Activated CD8-positive, alpha-beta memory T cell treated with anti-CD3 and anti-CD28 coated beads, Interleukin-2, amount 10 ng/mL, durations not matched to agents 7 days and 5 days (primary cell): Measurements from ENCODE around the gene CMC1. TPM values are rescaled to one million over a fixed set of nuclear protein-coding genes. Genes with fewer than 3 reads are reported as not detected.
"Not testable (repeated sequence)": the region's sequence is repeated elsewhere in the genome, so short reads cannot be mapped to it uniquely, and the experiment has no call there.

ENCODE experiments used
- ATAC-seq: fragments of 150-1000 bp; cut with Tn5 transposase; one replicate; pipeline ENCODE4 v1.10.0; 2021; ENCODE audit warnings: moderate library complexity
- CTCF ChIA-PET: fragments of 350-600 bp; sonication (Branson Sonifier 250); formaldehyde crosslinking; loops from one replicate; lab custom pipeline; 2021; ENCODE audit warnings: antibody characterized with exemption; lab: Charles Lee
- DNase-seq: peaks from one replicate; pipeline ENCODE4 v3.0.0-alpha.2; 2020
- H3K27ac Mint-ChIP-seq: one replicate; pipeline ENCODE4 v1.8.0; 2021; ENCODE audit warnings: mild to moderate bottlenecking, mixed read lengths
- H3K27me3 Mint-ChIP-seq: one replicate; pipeline ENCODE4 v1.8.0; 2021; ENCODE audit warnings: mixed read lengths
- H3K36me3 Mint-ChIP-seq: one replicate; pipeline ENCODE4 v1.8.0; 2021; ENCODE audit warnings: mild to moderate bottlenecking, mixed read lengths
- H3K4me1 Mint-ChIP-seq: one replicate; pipeline ENCODE4 v1.8.0; 2021; ENCODE audit warnings: mixed read lengths
- H3K4me3 Mint-ChIP-seq: one replicate; pipeline ENCODE4 v1.8.0; 2021; ENCODE audit warnings: mild to moderate bottlenecking, moderate library complexity, mixed read lengths
- H3K9me3 Mint-ChIP-seq: one replicate; pipeline ENCODE4 v1.8.0; 2022; ENCODE audit warnings: low read depth, mixed read lengths
- total RNA-seq, 2 experiments: library from RNA; stranded (reverse); gene quantifications; one replicate each; pipeline ENCODE4 v1.2.3, GENCODE V29; 2021

The CMC1 gene
- 10 to 100 TPM; 22.5 to 23.7 TPM for total RNA-seq

- DNase-seq (peak; percentile 95), ATAC-seq (peak; percentile 95)
- CTCF ChIA-PET, result interaction anchor here (1.6 kb wide), 1 partner anchor 78 kb away, joined by 4 read pairs; no protein-coding TSS in a partner anchor
- Mint-ChIP-seq H3K27ac (peak within 1 kb of the TSS; percentile 91), H3K4me1 (peaks cover 53% of the 10 kb centered on the region), H3K27me3 (no peaks in the 10 kb centered on the region), H3K4me3 (peak within 1 kb of the TSS; percentile 92), H3K36me3 (peaks cover 18% of the 10 kb centered on the region), H3K9me3 (no peaks in the 10 kb centered on the region)
Measured at GRCh38 chr3:28241221-28242160, at the start of gene CMC1. TSS of gene CMC1 (plus strand) at chr3:28241619. CDS start at chr3:28241794, 175 bp downstream.

GRCh38 chr3:28198161-28198560, 43.3 kb upstream of the CMC1 start:
- no peaks in the 10 kb centered on the region for H3K4me1 Mint-ChIP-seq
- H3K27me3 Mint-ChIP-seq, result no peaks in the 10 kb centered on the region
- ATAC-seq (no peak), DNase-seq (no peak)
- H3K9me3 Mint-ChIP-seq, result no peaks in the 10 kb centered on the region
- H3K4me3 Mint-ChIP-seq, result no peak overlapping the region
- CTCF ChIA-PET, result no interaction called here
- peaks cover 4% of the 10 kb centered on the region for H3K36me3 Mint-ChIP-seq
- H3K27ac Mint-ChIP-seq, result no peak overlapping the region

- ATAC-seq (no peak), DNase-seq (no peak)
- Mint-ChIP-seq H3K4me1 (no peaks in the 10 kb centered on the region), H3K4me3 (no peak overlapping the region), H3K9me3 (no peaks in the 10 kb centered on the region), H3K36me3 (peaks cover 4% of the 10 kb centered on the region), H3K27me3 (no peaks in the 10 kb centered on the region), H3K27ac (no peak overlapping the region)
- CTCF ChIA-PET, result no interaction called here
Measured at GRCh38 chr3:28198974-28199373, 42.4 kb upstream of the CMC1 start.

DNA sequence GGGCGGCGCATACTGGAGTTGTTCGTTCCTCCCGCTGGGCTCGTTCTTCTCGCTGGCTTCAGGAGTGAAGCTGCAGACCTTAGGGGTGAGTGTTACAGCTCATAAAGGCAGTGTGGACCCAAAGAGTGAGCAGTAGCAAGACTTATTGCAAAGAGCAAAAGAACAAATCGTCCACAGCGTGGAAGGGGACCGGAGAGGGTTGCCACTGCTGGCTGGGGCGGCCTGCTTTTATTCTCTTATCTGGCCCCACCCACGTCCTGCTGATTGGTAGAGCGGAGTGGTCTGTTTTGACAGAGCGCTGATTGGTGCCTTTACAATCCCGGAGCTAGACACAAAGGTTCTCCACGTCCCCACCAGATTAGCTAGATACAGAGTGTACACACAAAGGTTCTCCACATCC, 41.8 kb upstream of the CMC1 start:
- ATAC-seq, H3K9me3 Mint-ChIP-seq, H3K4me3 Mint-ChIP-seq, DNase-seq, H3K4me1 Mint-ChIP-seq, CTCF ChIA-PET, H3K27ac Mint-ChIP-seq, H3K27me3 Mint-ChIP-seq, H3K36me3 Mint-ChIP-seq: not testable (repeated sequence)

GRCh38 chr3:28200366-28200848, 41.0 kb upstream of the CMC1 start:
- H3K36me3 Mint-ChIP-seq, H3K4me1 Mint-ChIP-seq, CTCF ChIA-PET, H3K9me3 Mint-ChIP-seq, H3K27me3 Mint-ChIP-seq, DNase-seq, H3K27ac Mint-ChIP-seq, ATAC-seq: not testable (repeated sequence)
- peak overlapping the region; percentile 10 for H3K4me3 Mint-ChIP-seq

GRCh38 chr3:28206479-28206878, 34.9 kb upstream of the CMC1 start:
- DNase-seq (no peak), ATAC-seq (no peak)
- Mint-ChIP-seq H3K27ac (no peak overlapping the region), H3K36me3 (peaks cover 8% of the 10 kb centered on the region), H3K27me3 (no peaks in the 10 kb centered on the region), H3K9me3 (no peaks in the 10 kb centered on the region), H3K4me1 (peaks cover 21% of the 10 kb centered on the region), H3K4me3 (no peak overlapping the region)
- CTCF ChIA-PET, result no interaction called here

- no peaks in the 10 kb centered on the region for H3K9me3 Mint-ChIP-seq
- no peaks in the 10 kb centered on the region for H3K27me3 Mint-ChIP-seq
- DNase-seq, result no peak
- peaks cover 24% of the 10 kb centered on the region for H3K4me1 Mint-ChIP-seq
- H3K36me3 Mint-ChIP-seq, result peaks cover 10% of the 10 kb centered on the region
- CTCF ChIA-PET, result no interaction called here
- peak; percentile 30 for ATAC-seq
- peak overlapping the region; percentile 2 for H3K4me3 Mint-ChIP-seq
- peak overlapping the region; percentile 44 for H3K27ac Mint-ChIP-seq
Measured at GRCh38 chr3:28207000-28207733, 34.3 kb upstream of the CMC1 start.

DNA sequence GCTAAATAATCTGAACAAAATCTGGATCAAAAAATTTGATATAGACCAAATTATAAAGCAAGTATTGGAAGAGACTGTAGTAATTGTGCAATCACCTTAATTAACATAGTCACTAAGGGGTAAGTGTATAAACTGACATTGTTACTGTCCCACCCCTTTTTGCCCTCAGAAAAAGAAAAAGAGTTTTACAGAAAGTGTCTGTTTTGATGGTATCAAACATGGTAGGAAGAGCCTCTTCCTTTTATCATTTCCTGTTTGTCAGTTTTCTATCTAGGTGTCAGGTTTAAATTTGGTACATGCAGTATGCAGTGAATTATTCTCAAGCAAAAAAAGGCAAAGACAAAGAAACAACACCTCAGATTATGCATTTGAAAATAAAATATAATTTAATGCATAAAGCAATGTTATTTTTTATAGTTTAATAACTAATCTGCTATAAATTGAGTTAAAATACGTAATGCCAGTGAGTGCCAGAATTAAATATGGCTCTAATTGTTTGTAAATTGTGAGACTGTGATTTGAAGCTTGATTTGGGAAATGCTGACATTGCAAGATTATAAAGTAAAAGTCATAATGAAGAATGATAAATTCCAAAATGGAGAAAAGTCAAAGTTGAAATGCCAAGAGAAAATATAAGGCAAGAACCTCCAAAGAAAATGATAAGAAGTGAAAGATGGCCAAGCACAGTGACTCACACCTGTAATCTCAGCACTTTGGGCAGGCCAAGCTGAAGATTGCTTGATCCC, 30.3 kb upstream of the CMC1 start:
- DNase-seq (no peak), ATAC-seq (peak; percentile 51)
- CTCF ChIA-PET, result no interaction called here
- H3K4me1 Mint-ChIP-seq, result peaks cover 24% of the 10 kb centered on the region
- no peaks in the 10 kb centered on the region for H3K27me3 Mint-ChIP-seq
- H3K27ac Mint-ChIP-seq, result peak overlapping the region; percentile 56
- no peak overlapping the region for H3K4me3 Mint-ChIP-seq
- H3K36me3 Mint-ChIP-seq, result peaks cover 23% of the 10 kb centered on the region
- peaks cover 10% of the 10 kb centered on the region for H3K9me3 Mint-ChIP-seq

- Mint-ChIP-seq H3K4me3 (no peak overlapping the region), H3K9me3 (peaks cover 10% of the 10 kb centered on the region), H3K27me3 (no peaks in the 10 kb centered on the region), H3K27ac (no peak overlapping the region), H3K4me1 (peaks cover 18% of the 10 kb centered on the region), H3K36me3 (peaks cover 31% of the 10 kb centered on the region)
- ATAC-seq, result no peak
- CTCF ChIA-PET, result no interaction called here
- DNase-seq, result no peak
Measured at GRCh38 chr3:28212681-28213080, 28.7 kb upstream of the CMC1 start.

- Mint-ChIP-seq H3K4me1 (peaks cover 21% of the 10 kb centered on the region), H3K27me3 (no peaks in the 10 kb centered on the region), H3K9me3 (peaks cover 17% of the 10 kb centered on the region), H3K36me3 (peaks cover 39% of the 10 kb centered on the region), H3K27ac (no peak overlapping the region), H3K4me3 (no peak overlapping the region)
- CTCF ChIA-PET, result no interaction called here
- DNase-seq, result no peak
- no peak for ATAC-seq
Measured at GRCh38 chr3:28215407-28215806, 26.0 kb upstream of the CMC1 start.

- peaks cover 9% of the 10 kb centered on the region for H3K4me1 Mint-ChIP-seq
- peak overlapping the region; percentile 1 for H3K27ac Mint-ChIP-seq
- CTCF ChIA-PET, result interaction anchor here (0.7 to 0.8 kb wide), 2 partner anchors 11 to 506 kb away, joined by 3 read pairs; no protein-coding TSS in a partner anchor
- no peaks in the 10 kb centered on the region for H3K27me3 Mint-ChIP-seq
- peaks cover 18% of the 10 kb centered on the region for H3K9me3 Mint-ChIP-seq
- no peak overlapping the region for H3K4me3 Mint-ChIP-seq
- DNase-seq (no peak), ATAC-seq (peak; percentile 39)
- peaks cover 31% of the 10 kb centered on the region for H3K36me3 Mint-ChIP-seq
Measured at GRCh38 chr3:28218071-28218916, 23.1 kb upstream of the CMC1 start.

GRCh38 chr3:28218917-28219198, 22.6 kb upstream of the CMC1 start:
- peaks cover 18% of the 10 kb centered on the region for H3K9me3 Mint-ChIP-seq
- H3K27ac Mint-ChIP-seq, result no peak overlapping the region
- H3K4me3 Mint-ChIP-seq, result no peak overlapping the region

More at GRCh38 chr3:28218917-28219198, 22.6 kb upstream of the CMC1 start:
- Mint-ChIP-seq H3K27me3 (no peaks in the 10 kb centered on the region), H3K4me1 (peaks cover 9% of the 10 kb centered on the region), H3K36me3 (peaks cover 30% of the 10 kb centered on the region)
- ATAC-seq (no peak), DNase-seq (no peak)
- CTCF ChIA-PET, result interaction anchor here (0.7 kb wide), 1 partner anchor 507 kb away, joined by 3 read pairs; no protein-coding TSS in a partner anchor
